Effector CD4-positive, alpha-beta T cell (primary cell): ENCODE measurements around the gene SESN2.

Experiments used
- DNase-seq: peaks from one replicate; pipeline ENCODE4 v3.0.0-alpha.2; 2020
- total RNA-seq: gene quantifications from one replicate; lab custom pipeline; 2026; lab: John Stamatoyannopoulos, UW

Gene SESN2
- total RNA-seq = 36.0 reads per million, percentile 61 among the genes with 10 or more reads in this experiment

GRCh38 chr1:28259252-28259933 lies at the start of gene SESN2:
Gene SESN2 (plus strand): TSS chr1:28259518. CDS start chr1:28259848, 330 bp downstream.
- DNase-seq = peak; percentile 100

- no peak for DNase-seq
Observed at GRCh38 chr1:28209700-28210099, 49.6 kb upstream of the SESN2 start.

GRCh38 chr1:28213315-28213714 lies 46.0 kb upstream of the SESN2 start:
- no peak for DNase-seq

- DNase-seq = no peak
Observed at GRCh38 chr1:28229089-28229488, 30.2 kb upstream of the SESN2 start.

GRCh38 chr1:28229996-28230395 lies 29.3 kb upstream of the SESN2 start:
- no peak for DNase-seq

DNA sequence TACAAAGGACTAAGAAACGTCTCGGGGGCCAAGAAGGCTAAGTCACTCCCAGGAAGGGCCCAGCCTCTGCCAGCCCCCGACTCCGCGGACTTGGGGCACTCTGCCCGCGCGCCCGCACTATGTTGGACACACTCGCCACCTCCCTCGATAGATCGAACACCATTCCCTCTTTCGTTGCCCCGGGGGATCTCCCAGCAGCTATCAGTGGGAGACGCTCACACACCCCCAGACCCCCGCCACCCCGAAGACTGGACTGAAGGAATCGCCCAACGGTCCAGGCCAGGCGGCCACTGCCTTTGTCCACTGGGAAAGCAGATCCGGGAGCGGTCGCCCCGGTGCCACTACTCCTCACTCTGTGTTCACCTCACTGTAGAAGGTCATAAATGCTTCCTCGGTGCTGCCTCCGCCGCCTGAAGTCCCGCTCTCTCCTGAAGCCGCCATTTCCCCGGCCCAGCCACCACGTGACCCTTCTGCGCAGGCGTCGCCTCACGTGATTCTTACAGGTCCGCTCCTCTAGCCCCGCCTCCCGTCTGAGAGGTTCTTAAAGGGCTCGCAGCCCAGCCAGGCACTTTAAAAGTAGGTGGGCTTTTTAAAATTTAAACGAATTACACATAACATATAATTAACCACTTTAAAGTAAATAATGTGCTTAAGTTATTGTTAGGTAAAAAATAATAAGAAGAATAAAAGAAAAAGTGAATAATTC lies 26.6 kb upstream of the SESN2 start, which contains the start of gene DNAJC8:
Gene DNAJC8 (minus strand): TSS at position 472 of the 706 bp plus-strand sequence. CDS start 31 bp downstream, at position 441.
- peak; percentile 96 for DNase-seq

DNA sequence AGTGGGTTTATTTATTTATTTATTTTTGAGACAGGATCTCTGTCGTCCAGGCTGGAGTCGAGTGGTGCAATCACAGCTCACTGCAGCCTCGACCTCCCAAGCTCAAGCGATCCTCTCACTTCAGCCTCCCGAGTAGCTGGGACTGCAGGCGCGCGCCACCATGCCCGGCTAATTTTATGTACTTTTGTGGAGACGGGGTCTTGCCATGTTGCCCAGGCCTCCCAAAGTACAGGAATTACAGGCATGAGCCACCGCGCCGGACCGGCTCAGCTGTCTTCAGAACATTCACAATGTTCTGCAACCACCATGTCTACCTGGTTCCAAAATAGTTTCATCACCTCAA lies 26.1 kb upstream of the SESN2 start:
- DNase-seq = no peak

- peak; percentile 95 for DNase-seq
Observed at GRCh38 chr1:28235755-28236655, 23.3 kb upstream of the SESN2 start, which contains the start of gene ATP5IF1. Gene ATP5IF1 (plus strand): TSS chr1:28236124. CDS start chr1:28236184, 60 bp downstream.

- no peak for DNase-seq
Observed at GRCh38 chr1:28236656-28237322, 22.5 kb upstream of the SESN2 start.

DNA sequence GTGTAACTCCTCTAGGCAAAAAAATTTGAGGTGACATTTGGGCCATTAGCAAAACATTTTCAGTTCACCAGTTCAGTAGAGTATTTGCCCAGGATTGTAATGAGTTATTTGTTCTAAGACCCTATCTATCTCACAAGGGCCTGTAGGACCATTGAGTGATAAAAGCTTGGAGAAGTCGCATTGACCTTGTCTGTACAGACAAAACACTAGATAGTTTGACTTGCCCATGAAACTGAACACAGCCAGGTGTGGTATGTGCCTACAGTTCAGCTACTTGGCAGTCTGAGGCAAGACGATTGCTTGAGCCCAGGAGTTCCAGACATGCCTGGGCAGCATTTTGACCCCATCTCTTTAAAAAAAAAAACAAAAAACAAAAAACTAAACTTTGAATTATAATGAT lies 20.3 kb upstream of the SESN2 start:
- DNase-seq = no peak

DNA sequence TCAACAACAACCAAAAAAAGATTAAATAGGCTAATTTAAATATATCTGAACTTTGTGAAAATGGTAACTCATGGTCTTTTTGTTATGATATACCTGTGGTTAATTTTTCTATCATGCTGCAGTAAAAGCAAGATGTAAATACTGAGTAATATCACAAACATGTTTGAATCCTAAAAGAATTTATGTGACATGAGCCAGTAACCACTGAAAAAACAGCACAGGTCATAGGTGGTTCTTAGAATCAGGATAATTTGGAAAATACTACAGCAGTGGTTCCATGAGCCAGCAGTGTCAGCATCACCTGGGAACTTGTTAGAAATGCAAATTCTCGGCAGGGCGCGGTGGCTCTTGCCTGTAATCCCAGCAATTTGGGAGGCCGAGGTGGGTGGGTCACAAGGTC lies 19.3 kb upstream of the SESN2 start:
- DNase-seq = no peak

DNA sequence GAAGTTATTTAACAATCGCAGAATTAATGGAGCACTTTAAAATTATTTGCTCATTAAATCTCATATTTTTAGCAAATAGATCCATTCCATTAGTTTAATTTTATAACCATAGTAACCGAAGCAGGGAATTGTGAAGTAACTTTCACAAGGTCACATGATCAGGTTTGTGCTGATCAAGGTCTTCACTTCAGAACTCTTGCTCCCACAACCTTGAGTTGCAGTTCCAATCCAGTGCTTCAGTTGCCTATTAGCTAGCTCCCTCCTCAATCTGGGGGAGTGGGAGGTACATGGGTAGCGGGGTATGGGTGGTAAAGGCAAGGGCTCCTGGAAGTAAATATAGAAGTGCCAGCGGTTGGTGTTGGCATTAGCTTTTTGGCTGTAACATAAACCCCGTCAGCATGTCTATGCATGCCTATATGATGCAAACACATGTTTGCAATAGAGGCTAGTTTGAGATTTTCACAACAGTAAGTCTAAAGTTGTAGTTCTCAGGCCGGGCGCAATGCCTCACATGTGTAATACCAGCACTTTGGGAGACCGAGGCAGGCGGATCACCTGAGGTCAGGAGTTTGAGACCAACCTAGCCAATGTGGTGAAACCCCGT lies 17.6 kb upstream of the SESN2 start:
- no peak for DNase-seq

- DNase-seq = no peak
Observed at GRCh38 chr1:28243685-28244311, 15.5 kb upstream of the SESN2 start.

DNA sequence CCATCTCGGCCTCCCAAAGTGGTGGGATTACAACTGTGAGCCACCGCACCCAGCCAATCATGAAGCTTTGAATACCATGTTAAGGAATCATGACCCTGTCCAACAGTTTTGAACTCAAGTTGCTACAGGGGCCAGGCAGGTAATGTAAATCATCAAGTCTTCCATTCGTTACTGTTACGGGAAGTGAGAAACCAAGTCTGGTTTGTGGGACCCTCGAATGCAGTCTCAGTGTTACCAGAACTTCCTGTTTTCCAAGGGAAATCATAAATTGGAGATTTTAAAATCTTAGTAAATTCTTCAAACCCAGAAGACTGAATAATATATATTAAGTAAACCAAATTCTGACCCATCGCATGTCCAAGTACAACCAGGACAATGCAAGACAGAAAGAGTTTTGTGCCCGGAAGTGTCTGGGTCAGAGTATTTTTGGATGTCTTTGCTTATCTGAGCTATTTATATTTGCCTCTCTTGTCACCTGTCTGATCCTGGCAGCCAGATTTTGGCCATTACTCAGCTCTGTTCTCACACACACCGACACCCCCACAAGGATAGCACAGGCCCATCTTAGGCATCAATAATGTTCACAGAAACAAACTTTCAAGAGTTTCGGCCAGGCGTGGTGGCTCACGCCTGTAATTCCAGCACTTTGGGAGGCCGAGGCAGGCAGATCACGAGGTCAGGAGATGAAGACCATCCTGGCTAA lies 14.6 kb upstream of the SESN2 start:
- no peak for DNase-seq

GRCh38 chr1:28246427-28246832 lies 12.9 kb upstream of the SESN2 start:
- DNase-seq = peak; percentile 51

DNA sequence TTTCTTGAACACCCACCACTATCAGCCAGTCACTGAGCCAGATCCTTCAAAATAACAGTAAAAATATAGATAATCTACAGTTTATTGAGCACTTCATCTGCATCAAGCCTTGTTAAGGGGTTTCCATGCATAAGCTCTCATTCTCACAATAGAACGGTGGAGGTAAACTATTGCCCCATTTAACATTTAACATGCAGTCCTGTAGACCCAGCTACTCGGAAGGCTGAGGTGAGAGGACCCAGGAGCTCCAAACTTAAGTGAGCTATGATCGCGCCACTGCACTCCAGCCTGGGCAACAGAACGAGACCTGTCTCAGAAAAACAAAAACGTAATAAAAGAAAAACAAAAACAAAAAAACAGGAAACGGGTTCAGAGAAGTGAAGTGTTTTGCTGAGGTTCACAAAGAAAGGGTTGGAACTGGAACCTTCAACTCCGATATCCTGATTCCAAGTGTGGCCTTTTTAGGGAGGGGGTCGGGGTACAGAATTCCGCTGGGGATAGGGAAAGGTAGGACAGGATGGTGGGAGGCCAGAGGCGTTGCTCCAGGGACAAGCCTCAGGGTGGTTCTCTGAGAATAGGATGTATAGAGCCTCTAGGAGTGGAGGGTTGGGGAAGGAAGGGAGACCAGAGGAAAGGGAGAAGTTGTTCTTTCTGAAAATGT lies 11.6 kb upstream of the SESN2 start:
- DNase-seq = no peak

DNA sequence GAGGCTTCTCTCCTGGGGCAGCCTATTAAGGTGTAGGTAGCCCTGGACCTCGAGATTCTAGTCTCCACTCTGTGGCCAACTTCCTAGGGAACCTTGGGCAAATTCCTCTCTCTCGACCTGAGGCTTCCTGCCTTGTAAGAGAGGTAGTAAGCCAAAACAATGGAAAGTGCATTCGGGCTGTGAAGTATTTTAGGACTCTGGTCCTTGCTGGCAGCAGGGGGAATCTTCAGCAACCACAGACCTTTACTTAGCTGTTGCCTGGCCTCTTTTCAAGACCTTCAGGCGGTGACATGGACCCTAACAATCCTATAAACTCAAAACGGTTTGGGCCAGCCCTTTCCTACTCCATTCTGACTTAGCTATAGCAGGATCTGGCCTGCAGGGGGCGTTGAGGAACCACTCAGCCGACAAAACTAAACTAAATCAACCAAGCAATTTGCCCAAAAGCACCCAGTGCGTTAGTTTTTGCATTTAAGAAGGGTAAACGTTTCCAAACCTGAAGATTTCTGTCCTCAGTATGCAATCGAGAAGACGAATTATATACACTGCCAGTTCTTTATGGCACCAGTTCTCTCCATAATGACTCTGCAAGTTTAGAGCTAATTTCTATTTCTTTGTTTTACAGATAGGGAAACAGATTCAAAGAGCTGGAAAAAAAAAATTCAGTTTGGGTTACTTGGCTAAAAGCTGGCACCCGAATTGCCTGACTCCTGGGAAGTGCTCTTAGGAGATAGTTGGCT lies 10.9 kb upstream of the SESN2 start:
- peak; percentile 75 for DNase-seq

DNA sequence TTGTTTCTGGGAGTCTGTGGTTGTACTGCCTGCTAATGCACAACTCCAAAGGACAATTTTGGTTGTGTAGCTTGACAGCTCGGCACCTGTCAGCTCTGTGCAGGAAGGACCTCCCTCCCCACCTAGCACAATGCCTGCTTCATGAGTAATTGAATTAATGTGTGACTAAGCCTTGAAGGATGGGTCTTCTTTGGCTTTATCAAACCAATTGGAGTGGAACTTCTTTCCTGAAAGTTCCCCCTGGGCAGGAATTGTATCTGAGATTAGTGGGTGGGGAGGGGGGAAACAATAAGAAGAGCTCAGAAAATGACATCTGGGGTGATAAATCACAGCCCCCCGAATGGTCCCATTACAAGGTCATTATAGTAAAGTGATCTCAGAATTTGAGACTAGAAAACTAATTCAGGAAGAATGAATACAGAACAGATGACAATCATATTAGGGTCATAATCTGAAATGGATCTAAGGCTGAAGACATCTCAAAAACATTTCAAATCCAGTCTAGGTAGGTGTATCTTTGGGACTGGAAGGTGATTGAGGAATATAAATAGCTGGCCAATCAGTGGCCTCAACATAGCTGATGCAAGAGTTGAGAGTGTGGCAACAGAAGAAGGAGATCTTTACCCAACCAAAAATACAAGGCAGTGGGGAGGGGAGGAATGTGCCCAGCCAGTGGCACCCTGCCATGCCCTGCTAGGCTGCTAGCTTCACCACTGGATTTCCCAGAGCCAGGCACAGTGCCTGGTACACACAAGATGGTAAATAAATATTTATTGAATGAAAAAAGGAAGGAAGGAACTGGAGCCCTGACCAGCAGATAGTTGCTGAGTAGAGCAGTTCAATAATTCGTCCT lies 10.1 kb upstream of the SESN2 start:
- no peak for DNase-seq

DNA sequence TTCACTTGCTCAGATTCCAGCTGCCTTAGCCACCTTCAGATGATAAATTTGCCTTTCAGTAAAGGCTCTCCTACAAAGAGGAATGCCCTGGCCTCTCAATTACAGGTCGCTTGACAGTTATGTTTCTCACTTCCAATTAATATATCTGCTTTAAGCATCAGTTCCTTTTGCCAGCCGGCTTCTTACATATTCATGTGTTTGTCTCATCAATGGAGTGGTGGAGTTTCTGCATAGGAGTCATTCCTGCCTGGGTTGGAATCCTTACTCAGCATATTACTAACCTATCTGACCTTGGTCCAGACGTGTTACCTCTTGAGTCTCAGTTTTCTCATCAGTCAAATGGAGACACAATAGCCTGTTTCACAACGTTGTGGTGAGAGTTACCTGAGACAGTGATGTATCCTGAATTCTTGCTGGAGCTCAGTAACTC lies 9.4 kb upstream of the SESN2 start:
- DNase-seq = no peak
